ENCODE data around the gene SMYD4.
"Not testable (repeated sequence)": the region's sequence is repeated elsewhere in the genome, so short reads cannot be mapped to it uniquely, and the experiment has no call there.

SMYD4 gene

DNA sequence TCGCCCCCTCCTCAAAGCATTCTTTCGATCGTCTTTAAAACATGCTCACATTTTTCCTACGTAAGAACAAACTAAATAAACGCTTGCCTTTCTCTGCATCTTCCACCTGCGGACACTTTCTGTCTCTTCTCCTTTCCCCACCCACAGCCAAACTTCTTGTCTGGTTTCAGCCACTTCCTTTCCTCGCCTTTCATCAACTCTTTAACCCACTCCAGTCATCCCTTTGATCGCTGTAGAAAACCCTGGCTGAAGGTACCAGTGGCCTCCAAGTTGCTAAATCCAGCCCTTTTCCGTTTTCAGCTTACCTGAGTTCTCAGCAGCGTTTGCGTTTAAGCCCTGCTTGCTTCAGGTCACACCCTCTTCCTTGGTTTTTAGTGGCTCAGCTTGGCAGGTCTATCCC, 586 bp upstream of the SMYD4 start:
- H3K27ac ChIP-seq, result peak overlapping the region; percentile 45
- DNase-seq (ENCODE audit: low read depth, low spot score), result no peak

DNA sequence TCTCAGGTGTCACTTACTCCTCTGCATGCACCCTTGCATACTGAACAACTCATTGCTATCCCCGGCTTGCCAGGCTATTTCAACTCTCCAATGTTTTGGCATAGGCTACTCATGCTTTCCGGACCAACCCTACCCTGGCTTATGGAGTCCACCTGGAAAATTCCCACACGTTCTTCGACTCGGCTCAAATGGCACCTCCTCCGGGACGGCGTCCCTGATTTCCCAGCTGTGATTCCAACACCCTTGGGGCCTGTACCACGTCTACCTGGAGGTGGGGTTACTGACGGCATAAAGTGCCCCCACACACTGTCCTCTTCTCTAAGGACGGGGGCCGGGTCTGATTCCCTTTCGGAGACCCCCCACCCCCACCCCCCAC, 498 bp downstream of the SMYD4 start:
- peak overlapping the region; percentile 45 for H3K27ac ChIP-seq
- no peak for DNase-seq (ENCODE audit: low read depth, low spot score)

- no peak overlapping the region for H3K27ac ChIP-seq
- DNase-seq (ENCODE audit: low read depth, low spot score), result no peak
Measured at GRCh38 chr17:1820528-1821252, 9.0 kb downstream of the SMYD4 start.

- DNase-seq (ENCODE audit: low read depth, low spot score), result no peak
- no peak overlapping the region for H3K27ac ChIP-seq
Measured at GRCh38 chr17:1813088-1813487, 16.6 kb downstream of the SMYD4 start.

- no peak overlapping the region for H3K27ac ChIP-seq
- no peak for DNase-seq (ENCODE audit: low read depth, low spot score)
Measured at GRCh38 chr17:1810450-1811103, 19.1 kb downstream of the SMYD4 start.

DNA sequence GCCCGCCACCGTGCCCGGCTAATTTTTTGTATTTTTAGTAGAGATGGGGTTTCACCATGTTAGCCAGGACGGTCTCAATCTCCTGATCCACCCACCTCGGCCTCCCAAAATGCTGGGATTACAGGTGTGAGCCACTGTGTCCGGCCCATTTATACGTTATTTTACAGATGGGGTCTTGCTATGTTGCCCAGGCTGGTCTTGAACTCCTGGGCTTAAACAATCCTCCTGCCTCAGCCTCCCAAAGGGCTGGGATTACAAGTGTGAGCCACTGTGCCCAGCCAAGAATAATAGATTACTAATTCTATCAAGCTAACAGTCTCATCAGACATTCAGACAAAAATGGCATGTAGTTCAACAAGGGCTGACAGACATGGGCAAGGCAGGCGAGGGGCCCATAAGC, 19.9 kb downstream of the SMYD4 start:
- H3K27ac ChIP-seq; DNase-seq (ENCODE audit: low read depth, low spot score): not testable (repeated sequence)

- H3K27ac ChIP-seq, result no peak overlapping the region
- DNase-seq (ENCODE audit: low read depth, low spot score), result no peak
Measured at GRCh38 chr17:1808644-1809043, 21.1 kb downstream of the SMYD4 start.

DNA sequence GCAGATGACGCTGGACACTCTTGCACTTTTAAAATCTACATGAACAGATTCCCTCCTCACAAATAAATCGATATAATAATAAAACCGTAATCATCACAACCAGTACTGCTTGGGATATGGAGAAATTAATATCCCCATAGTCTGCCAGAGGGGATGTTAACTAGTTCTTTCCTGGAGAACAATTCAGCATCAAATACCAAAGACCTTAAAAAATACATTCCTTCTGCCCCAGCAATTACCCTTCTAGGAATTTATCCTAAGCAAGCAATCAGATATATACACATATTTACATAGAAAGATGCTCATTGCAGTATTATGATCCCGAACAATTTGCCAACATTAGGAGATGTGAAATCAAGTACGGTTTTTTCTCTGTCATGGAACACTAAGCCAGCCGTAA, 21.8 kb downstream of the SMYD4 start:
- no peak overlapping the region for H3K27ac ChIP-seq
- DNase-seq (ENCODE audit: low read depth, low spot score), result no peak

- no peak overlapping the region for H3K27ac ChIP-seq
- no peak for DNase-seq (ENCODE audit: low read depth, low spot score)
Measured at GRCh38 chr17:1803280-1803679, 26.4 kb downstream of the SMYD4 start.

DNA sequence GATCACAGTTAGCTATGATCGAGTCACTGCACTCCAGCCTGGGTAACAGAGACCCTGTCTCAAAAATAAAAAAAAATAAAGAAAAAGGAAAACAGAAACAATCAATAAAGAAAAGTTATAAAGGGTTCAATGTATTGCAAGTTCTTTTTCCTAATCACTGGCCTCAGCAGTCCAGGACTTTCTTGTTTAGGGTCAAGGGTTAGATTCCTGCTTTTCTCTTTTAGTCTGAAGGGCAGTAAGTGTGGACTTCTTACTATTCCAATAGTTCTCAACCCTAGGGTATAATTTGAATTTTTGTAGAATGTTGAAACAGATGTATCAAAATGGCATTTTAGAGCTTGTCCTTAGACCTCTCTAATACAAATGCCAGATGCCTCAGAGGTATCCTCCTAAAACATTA, 27.3 kb downstream of the SMYD4 start:
- no peak for DNase-seq (ENCODE audit: low read depth, low spot score)
- H3K27ac ChIP-seq, result no peak overlapping the region

GRCh38 chr17:1800712-1801111, 29.0 kb downstream of the SMYD4 start:
- H3K27ac ChIP-seq, result no peak overlapping the region
- DNase-seq (ENCODE audit: low read depth, low spot score), result no peak

DNA sequence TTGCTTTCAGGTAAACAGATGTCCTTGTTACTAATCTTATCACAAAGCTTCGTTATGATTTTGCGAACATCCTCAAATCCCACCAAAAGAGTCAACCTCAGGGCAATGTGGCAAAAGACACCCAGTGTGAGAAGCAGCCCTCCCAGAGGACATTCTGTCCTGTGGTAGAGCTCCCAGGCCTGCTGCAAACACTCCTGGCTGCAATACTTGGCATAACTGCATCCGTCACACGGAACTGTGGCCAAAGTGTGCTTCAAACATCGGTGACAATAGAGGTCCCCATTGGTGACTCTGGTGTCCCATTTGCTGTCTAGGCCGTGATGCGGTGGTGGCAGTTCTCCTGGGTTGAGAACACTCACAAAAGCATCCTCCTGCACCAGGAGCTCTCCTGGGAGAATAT, 29.5 kb downstream of the SMYD4 start:
- no peak overlapping the region for H3K27ac ChIP-seq
- no peak for DNase-seq (ENCODE audit: low read depth, low spot score)

DNA sequence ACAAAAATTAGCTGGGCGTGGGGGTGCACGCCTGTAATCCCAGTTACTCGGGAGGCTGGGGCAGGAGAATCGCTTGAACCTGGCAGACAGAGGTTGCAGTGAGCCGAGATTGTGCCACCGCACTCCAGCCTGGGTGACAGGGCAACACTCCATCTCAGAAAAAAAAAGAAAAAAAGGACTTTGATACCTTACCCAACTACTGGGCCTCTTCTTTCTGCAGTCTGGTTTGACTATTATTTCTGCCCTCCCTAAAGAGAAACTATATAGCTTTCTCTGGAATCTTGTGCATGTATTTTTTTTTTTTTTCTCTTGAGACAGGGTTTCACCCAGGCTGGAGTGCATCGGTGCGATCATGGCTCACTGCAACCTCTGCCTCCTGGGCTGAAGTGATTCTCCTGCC, 31.9 kb downstream of the SMYD4 start:
- not testable (repeated sequence) for DNase-seq (ENCODE audit: low read depth, low spot score)

DNA sequence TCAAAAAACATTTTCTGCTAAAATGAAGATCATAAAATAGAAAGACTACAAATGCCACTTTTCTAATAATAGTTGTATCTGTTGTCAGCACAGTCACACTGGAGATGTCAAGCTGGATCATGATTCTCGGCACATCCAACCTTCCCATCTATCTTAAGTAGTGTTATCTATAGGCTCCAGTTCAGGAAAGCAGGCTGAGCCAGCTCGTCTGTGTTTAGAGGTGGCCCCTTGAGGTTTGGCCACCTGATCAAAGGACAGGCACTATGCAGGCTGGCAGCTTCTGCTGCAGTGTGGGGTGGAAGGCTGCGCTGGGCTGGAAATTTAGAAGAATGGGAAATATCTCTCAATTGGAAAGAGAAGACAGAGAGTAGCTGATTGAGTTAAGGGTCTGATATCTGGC, 32.4 kb downstream of the SMYD4 start:
- DNase-seq (ENCODE audit: low read depth, low spot score), result no peak
- H3K27ac ChIP-seq, result no peak overlapping the region

More for the DNA sequence above, 31.9 kb downstream of the SMYD4 start:
- not testable (repeated sequence) for H3K27ac ChIP-seq

DNA sequence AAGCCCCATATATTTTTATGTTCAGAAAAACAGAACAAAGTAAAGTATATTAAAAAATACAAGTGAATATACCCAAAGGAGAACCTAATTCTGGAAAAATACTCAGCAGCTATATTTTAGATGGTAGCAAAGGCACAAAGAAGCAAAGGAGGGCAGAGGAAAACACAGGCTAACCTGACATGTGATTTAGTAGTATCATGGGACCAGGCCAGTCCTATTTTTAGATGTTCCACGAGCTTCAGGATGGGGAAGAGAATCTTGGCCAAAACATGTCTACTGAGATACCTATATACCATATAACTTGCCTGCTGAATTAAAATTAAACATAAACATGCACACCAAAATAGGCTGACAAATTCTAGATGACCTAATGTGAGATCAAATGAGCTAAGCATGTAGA, 32.9 kb downstream of the SMYD4 start:
- no peak overlapping the region for H3K27ac ChIP-seq
- DNase-seq (ENCODE audit: low read depth, low spot score), result no peak

DNA sequence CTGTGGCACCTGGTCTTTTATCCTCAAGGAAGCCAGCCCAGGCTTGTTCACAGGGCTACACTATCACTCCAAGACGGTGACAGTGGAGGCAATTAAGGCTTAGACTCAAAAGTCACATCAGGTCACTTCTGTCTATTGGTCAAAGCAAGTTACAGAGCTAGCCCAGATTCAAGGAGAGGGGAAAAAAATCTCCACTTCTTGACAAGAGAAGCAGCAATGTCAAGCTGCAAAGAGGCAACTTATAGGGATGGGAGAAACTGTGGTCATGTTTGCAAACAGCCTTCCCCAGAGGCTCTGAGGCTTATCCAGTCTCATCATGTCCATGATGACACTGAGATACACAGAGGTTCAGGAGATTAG, 36.3 kb downstream of the SMYD4 start:
- H3K27ac ChIP-seq, result peak overlapping the region; percentile 59
- DNase-seq (ENCODE audit: low read depth, low spot score), result peak; percentile 31

DNA sequence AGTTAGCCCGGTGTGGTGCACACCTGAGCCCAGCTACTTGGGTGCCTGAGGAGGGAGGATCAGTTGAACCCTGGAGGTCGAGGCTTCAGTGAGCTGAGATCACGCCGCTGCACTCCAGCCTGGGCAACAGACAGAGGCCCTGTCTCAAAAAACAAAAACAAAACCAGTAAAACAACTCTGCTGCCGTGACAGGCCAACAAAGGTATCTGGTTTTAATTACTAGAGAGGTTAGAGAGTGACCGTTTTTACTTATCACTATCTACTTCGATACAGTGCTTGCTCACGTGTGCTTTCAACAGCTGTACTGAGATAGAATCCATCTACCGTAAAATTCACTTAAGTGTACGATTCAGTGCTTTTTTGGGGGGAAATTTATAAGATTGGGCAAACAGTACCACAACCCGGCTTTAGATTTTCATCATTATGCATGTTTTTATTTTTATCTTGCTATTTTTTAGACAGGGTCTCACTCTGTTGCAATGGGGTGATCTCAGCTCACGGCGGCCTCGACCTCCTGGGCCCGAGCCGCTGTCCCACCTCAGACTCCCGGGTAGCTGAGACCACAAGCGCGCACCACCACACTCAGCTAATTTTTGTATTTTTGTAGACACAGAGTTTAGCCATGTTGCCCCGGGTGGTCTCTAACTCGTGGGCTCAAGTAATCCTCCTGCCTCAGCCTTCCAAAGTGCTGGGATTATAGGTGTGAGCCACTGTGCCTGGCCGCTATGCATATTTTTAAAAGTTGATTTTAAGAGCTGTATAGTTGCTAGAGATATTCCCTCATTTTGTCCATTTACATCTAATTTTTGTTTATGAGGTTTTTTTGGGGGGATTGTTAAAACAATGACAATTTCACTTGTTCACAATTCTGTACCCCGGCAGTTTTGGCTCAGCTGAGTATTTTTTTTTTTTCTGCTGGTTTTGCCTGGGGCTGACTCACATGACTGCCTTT, 36.9 kb downstream of the SMYD4 start:
- DNase-seq (ENCODE audit: low read depth, low spot score), result no peak
- peak overlapping the region; percentile 59 for H3K27ac ChIP-seq

DNA sequence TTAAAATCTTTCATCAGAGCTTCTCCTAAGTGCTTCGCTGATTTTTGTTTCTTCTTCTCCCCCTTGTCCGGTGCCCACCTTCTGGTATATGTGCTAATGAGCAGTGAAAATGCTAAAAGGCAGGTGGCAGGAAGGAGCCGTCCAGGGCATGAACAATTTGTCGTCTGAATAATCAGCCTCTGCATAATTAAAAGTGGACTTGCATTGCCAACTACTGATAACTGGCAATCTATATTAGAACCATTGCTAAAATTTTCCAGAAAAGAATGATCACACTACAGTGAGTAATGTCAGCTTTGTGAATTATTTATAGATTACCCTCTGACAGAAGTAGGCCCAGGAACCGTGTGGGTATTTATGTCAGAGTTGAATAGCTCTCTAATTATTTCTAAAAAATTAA, 39.8 kb downstream of the SMYD4 start:
- no peak for DNase-seq (ENCODE audit: low read depth, low spot score)
- H3K27ac ChIP-seq, result no peak overlapping the region

DNA sequence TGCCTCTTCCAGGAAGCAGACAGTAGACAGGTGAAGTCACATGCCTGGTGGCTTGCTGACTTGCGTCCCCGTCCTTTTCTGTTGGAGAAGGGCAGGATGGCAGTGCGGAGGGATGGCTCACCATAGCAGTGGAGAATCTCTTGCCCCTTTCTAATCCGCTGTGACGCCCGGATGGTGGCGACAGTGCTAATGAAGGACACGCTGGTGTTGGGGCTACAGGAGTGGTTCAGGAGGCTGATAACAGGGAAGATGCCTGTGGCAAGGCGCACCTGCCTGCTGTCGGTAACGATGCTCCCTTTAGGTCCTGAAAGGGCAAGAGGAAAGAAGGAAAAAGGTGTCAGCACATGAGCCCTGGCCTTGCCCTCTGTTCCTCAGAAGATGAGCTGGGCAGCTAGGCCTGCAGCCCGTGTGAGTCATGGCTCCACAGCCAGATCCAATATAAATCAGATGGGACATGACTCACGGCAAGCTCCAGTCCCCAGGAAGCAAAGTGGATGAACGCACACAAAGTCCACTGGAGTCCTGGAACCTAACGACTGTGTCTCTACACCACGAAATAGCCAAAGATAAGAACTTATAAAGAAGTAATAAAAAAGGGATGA, 42.3 kb downstream of the SMYD4 start:
- H3K27ac ChIP-seq, result peak overlapping the region; percentile 48
- peak; percentile 54 for DNase-seq (ENCODE audit: low read depth, low spot score)

DNA sequence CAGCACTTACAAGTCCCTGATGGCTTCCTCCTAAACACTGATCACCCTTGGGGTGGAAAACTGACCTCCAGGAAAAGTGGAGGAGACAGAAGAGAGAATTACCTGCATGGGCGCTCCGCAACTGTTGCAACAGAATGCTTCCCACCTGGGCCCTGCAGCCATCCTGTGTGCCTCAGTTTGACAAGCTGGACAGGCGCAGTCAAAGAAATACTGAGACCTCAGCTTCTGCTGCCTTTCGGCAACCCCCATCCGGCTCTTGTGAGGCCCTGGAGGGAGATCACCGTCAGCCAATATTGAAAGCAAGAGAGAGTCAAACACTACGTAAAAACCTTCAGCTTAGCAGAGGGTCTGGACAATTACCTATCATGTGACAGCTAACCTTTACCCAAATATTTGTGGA, 43.0 kb downstream of the SMYD4 start:
- H3K27ac ChIP-seq, result no peak overlapping the region
- DNase-seq (ENCODE audit: low read depth, low spot score), result no peak

- H3K27ac ChIP-seq, result no peak overlapping the region
- no peak for DNase-seq (ENCODE audit: low read depth, low spot score)
Measured at GRCh38 chr17:1785930-1786329, 43.8 kb downstream of the SMYD4 start.
